ENCODE results near the gene LDLRAP1. TPM values are rescaled to one million over a fixed set of nuclear protein-coding genes. Genes with fewer than 3 reads are reported as not detected.

LDLRAP1 gene
- total and polyA plus RNA-seq, 2 donors (not counting 1 experiment from before 2014, with no cell fraction given) = 22.7 to 24.3 TPM

GRCh38 chr1:25560001-25560400 lies 16.6 kb downstream of the LDLRAP1 start:
- DNase-seq (no peak), ATAC-seq (ENCODE audit: low read depth) (peak; percentile 9)
- WGBS (ENCODE audit: insufficient coverage) = 22% methylated on average over 6 of the region's 9 CpGs
- H3K27ac ChIP-seq (ENCODE audit: low read length in 2 of 2) = peak overlapping the region; percentile 36 to 67
- H3K4me1 Mint-ChIP-seq = peaks cover 68% of the 10 kb centered on the region
- H3K27ac Mint-ChIP-seq = peak overlapping the region; percentile 80
- ChIA-PET CTCF (interaction anchor here (2.9 kb wide), 1 partner anchor 11 kb away, joined by 12 read pairs; no protein-coding TSS in a partner anchor), POLR2A (no interaction called here)
- H3K79me2 ChIP-seq (ENCODE audit: control insufficient read depth, insufficient read depth, low read length) = no peaks in the 10 kb centered on the region
- H3K36me3 ChIP-seq (replicated peaks in 1 of 2; ENCODE audit: control extremely low read depth in 1 of 2, control insufficient read depth in 1 of 2, extremely low read depth in 1 of 2, insufficient read depth in 2 of 2, low read length in 1 of 2) = peaks cover 0 to 11% of the 10 kb centered on the region in 2 experiments
- H3K4me1 ChIP-seq (ENCODE audit: control insufficient read depth in 2 of 2, insufficient read depth in 2 of 2, low read length in 2 of 2) = peaks cover 55 to 60% of the 10 kb centered on the region in 2 donors
- H3K27me3 Mint-ChIP-seq = no peaks in the 10 kb centered on the region
- no peak overlapping the region for H3K4me3 ChIP-seq (ENCODE audit: control extremely low read depth in 1 of 5, extremely low read depth in 1 of 5, insufficient read depth in 1 of 5, low read depth in 2 of 5, low read length in 4 of 5)
- peak overlapping the region; percentile 67 for H3K4me2 ChIP-seq (replicated peaks; ENCODE audit: low read depth, low read length, poor library complexity, severe bottlenecking)
- H3K9me3 Mint-ChIP-seq (ENCODE audit: insufficient read depth) = no peaks in the 10 kb centered on the region
- H3K9me3 ChIP-seq (ENCODE audit: control extremely low read depth in 1 of 3, control insufficient read depth in 2 of 3, insufficient read depth in 1 of 3, low read length in 2 of 3) = peaks cover 0 to 9% (median 0%) of the 10 kb centered on the region in 3 donors
- no peak overlapping the region for H3K9ac ChIP-seq (ENCODE audit: low read length)
- no peaks in the 10 kb centered on the region for H3K27me3 ChIP-seq (replicated peaks in 1 of 4; ENCODE audit: control extremely low read depth in 1 of 4, control insufficient read depth in 3 of 4, insufficient read depth in 4 of 4, low read length in 3 of 4)
- peak overlapping the region; percentile 45 for H2AFZ ChIP-seq (ENCODE audit: insufficient read depth, low read depth, low read length, poor library complexity, severe bottlenecking)
- intact Hi-C loops (cut with micrococcal nuclease) = no loop called here
- H3K4me3 Mint-ChIP-seq = peak overlapping the region; percentile 10
- TF ChIP-seq EZH2 (IDR thresholded peaks at IDR 0.05; ENCODE audit: borderline replicate concordance, insufficient read depth, low read depth, low read length, poor library complexity, severe bottlenecking) = no peak
- no peak for TF ChIP-seq CTCF (IDR thresholded peaks at IDR 0.05)
- no peaks in the 10 kb centered on the region for H4K20me1 ChIP-seq (ENCODE audit: control insufficient read depth, insufficient read depth, low read length, poor library complexity, severe bottlenecking)

GRCh38 chr1:25560788-25561187 lies 17.4 kb downstream of the LDLRAP1 start:
- Histone ChIP-seq H3K79me2 (ENCODE audit: control insufficient read depth, insufficient read depth, low read length) (no peaks in the 10 kb centered on the region), H3K4me3 (ENCODE audit: control extremely low read depth in 1 of 5, extremely low read depth in 1 of 5, insufficient read depth in 1 of 5, low read depth in 2 of 5, low read length in 4 of 5) (no peak overlapping the region), H3K36me3 (replicated peaks in 1 of 2; ENCODE audit: control extremely low read depth in 1 of 2, control insufficient read depth in 1 of 2, extremely low read depth in 1 of 2, insufficient read depth in 2 of 2, low read length in 1 of 2) (peaks cover 0 to 11% of the 10 kb centered on the region in 2 experiments), H3K4me1 (ENCODE audit: control insufficient read depth in 2 of 2, insufficient read depth in 2 of 2, low read length in 2 of 2) (peaks cover 61 to 65% of the 10 kb centered on the region in 2 donors), H2AFZ (ENCODE audit: insufficient read depth, low read depth, low read length, poor library complexity, severe bottlenecking) (no peak overlapping the region), H3K27ac (ENCODE audit: low read length in 2 of 2) (peak overlapping the region; percentile 36 to 67), H4K20me1 (ENCODE audit: control insufficient read depth, insufficient read depth, low read length, poor library complexity, severe bottlenecking) (no peaks in the 10 kb centered on the region), H3K9ac (ENCODE audit: low read length) (no peak overlapping the region), H3K4me2 (replicated peaks; ENCODE audit: low read depth, low read length, poor library complexity, severe bottlenecking) (peak overlapping the region; percentile 67), H3K9me3 (ENCODE audit: control extremely low read depth in 1 of 3, control insufficient read depth in 2 of 3, insufficient read depth in 1 of 3, low read length in 2 of 3) (peaks cover 0 to 9% (median 0%) of the 10 kb centered on the region in 3 donors), H3K27me3 (replicated peaks in 1 of 4; ENCODE audit: control extremely low read depth in 1 of 4, control insufficient read depth in 3 of 4, insufficient read depth in 4 of 4, low read length in 3 of 4) (no peaks in the 10 kb centered on the region)
- Mint-ChIP-seq H3K9me3 (ENCODE audit: insufficient read depth) (no peaks in the 10 kb centered on the region), H3K4me1 (peaks cover 67% of the 10 kb centered on the region), H3K27ac (peak overlapping the region; percentile 91), H3K27me3 (no peaks in the 10 kb centered on the region), H3K4me3 (no peak overlapping the region)
- DNase-seq = no peak
- ChIA-PET CTCF (interaction anchor here (0.9 to 2.9 kb wide), 4 partner anchors 11 to 18 kb away, joined by 3 to 12 read pairs (median 3); partner anchors contain the start of gene LDLRAP1), POLR2A (no interaction called here)
- ATAC-seq (ENCODE audit: low read depth) = no peak
- WGBS (ENCODE audit: insufficient coverage) = 88% methylated on average over 4 of the region's 4 CpGs
- intact Hi-C loops (cut with micrococcal nuclease) = no loop called here
- TF ChIP-seq EZH2 (IDR thresholded peaks at IDR 0.05; ENCODE audit: borderline replicate concordance, insufficient read depth, low read depth, low read length, poor library complexity, severe bottlenecking) (no peak), CTCF (IDR thresholded peaks at IDR 0.05) (no peak)

All from B cell (primary cell).